Activated CD4-positive, alpha-beta T cell treated with anti-CD3 and anti-CD28 coated beads, Interleukin-2, amount 50 U/mL, for 48 hours (primary cell): ENCODE measurements around the gene PCNT.
"Not testable (repeated sequence)": the region's sequence is repeated elsewhere in the genome, so short reads cannot be mapped to it uniquely, and the experiment has no call there.

Experiments used
- DNase-seq, 2 experiments: peaks; one replicate each; pipeline ENCODE4 v3.0.0-alpha.2; 2020

Gene PCNT

GRCh38 chr21:46357684-46358425 is 33.9 kb downstream of the PCNT start:
- no peak for DNase-seq

- no peak for DNase-seq
Observed at GRCh38 chr21:46361176-46361575, 37.2 kb downstream of the PCNT start.

- no peak for DNase-seq
Observed at GRCh38 chr21:46361935-46362334, 38.0 kb downstream of the PCNT start.

- DNase-seq: no peak
Observed at GRCh38 chr21:46362946-46363345, 39.0 kb downstream of the PCNT start.

- DNase-seq: no peak
Observed at GRCh38 chr21:46363698-46364097, 39.7 kb downstream of the PCNT start.

- no peak for DNase-seq
Observed at GRCh38 chr21:46366091-46366490, 42.1 kb downstream of the PCNT start.

- no peak for DNase-seq
Observed at GRCh38 chr21:46366561-46366960, 42.6 kb downstream of the PCNT start.

- DNase-seq: no peak
Observed at GRCh38 chr21:46366966-46367365, 43.0 kb downstream of the PCNT start.

GRCh38 chr21:46368533-46369285 is 44.8 kb downstream of the PCNT start:
- peak; percentile 21 to 25 for DNase-seq

GRCh38 chr21:46369520-46370235 is 45.7 kb downstream of the PCNT start:
- no peak for DNase-seq

- no peak for DNase-seq
Observed at GRCh38 chr21:46371204-46372013, 47.5 kb downstream of the PCNT start.

- no peak for DNase-seq
Observed at GRCh38 chr21:46372014-46372485, 48.1 kb downstream of the PCNT start.

GRCh38 chr21:46372947-46373346 is 49.0 kb downstream of the PCNT start:
- not testable (repeated sequence) for DNase-seq

GRCh38 chr21:46374761-46375389 is 50.9 kb downstream of the PCNT start:
- DNase-seq: no peak

GRCh38 chr21:46375560-46376230 is 51.7 kb downstream of the PCNT start:
- no peak for DNase-seq

- no peak for DNase-seq
Observed at GRCh38 chr21:46376231-46376628, 52.3 kb downstream of the PCNT start.

- DNase-seq: no peak
Observed at GRCh38 chr21:46376856-46377453, 53.0 kb downstream of the PCNT start.

GRCh38 chr21:46377789-46378188 is 53.8 kb downstream of the PCNT start:
- no peak for DNase-seq

GRCh38 chr21:46379105-46379504 is 55.1 kb downstream of the PCNT start:
- DNase-seq: no peak

GRCh38 chr21:46379691-46380090 is 55.7 kb downstream of the PCNT start:
- no peak for DNase-seq

- no peak for DNase-seq
Observed at GRCh38 chr21:46381541-46381940, 57.6 kb downstream of the PCNT start.
